Esophagus muscularis mucosa (tissue), 4 donors: ENCODE results near the gene TRPM6. TPM values are rescaled to one million over a fixed set of nuclear protein-coding genes. Genes with fewer than 3 reads are reported as not detected.

Experiments
- DNase-seq: peaks from one replicate; pipeline ENCODE4 v3.0.0-alpha.2; 2017; ENCODE audit errors: extremely low spot score
- H3K27ac ChIP-seq, 4 donors: fragments of 200-600 bp; sonication (generic); replicated peaks in 1 of 4; 1 replicate in 3 of 4; 2 replicates in 1 of 4; pipeline ENCODE4 v1.5.1; 2016 to 2019; ENCODE audit warnings: mild to moderate bottlenecking in 1 of 4
- H3K27me3 ChIP-seq, 4 donors: fragments of 200-600 bp; sonication (generic); one replicate each; pipeline versions ENCODE4 v1.5.1 to v1.6.0; 2016 to 2019
- H3K36me3 ChIP-seq, 4 donors: fragments of 200-600 bp; sonication (generic); one replicate each; pipeline ENCODE4 v1.5.1; 2016 to 2019
- H3K4me1 ChIP-seq, 4 donors: fragments of 200-600 bp; sonication (generic); one replicate each; pipeline ENCODE4 v1.5.1; 2016 to 2019
- H3K4me3 ChIP-seq, 4 donors: fragments of 200-600 bp; sonication (generic); 1 replicate in 2 of 4; 2 replicates in 2 of 4; pipeline ENCODE4 v1.5.1; 2016 to 2019; ENCODE audit warnings: mild to moderate bottlenecking in 4 of 4, moderate library complexity in 1 of 4
- H3K9me3 ChIP-seq, 4 donors: fragments of 200-600 bp; sonication (generic); 1 replicate in 3 of 4; 2 replicates in 1 of 4; pipeline ENCODE4 v1.5.1; 2016 to 2019
- EP300 ChIP-seq: sonication (generic); formaldehyde crosslinking; IDR thresholded peaks from one replicate; pipeline ENCODE4 v1.6.1; 2017; ENCODE audit warnings: antibody characterized with exemption
- POLR2A ChIP-seq: fragments of 450-650 bp; IDR thresholded peaks from one replicate; pipeline ENCODE4 v1.6.1; 2017; ENCODE audit warnings: antibody characterized with exemption, moderate library complexity, mild to moderate bottlenecking, low read depth
- POLR2AphosphoS5 ChIP-seq, 2 donors: sonication (generic); formaldehyde crosslinking; IDR thresholded peaks; one replicate each; pipeline ENCODE4 v1.6.1; 2017; ENCODE audit warnings: antibody characterized with exemption in 2 of 2
- WGBS: methylation state at CpG from one replicate; pipeline ENCODE4 v1.1.5; 2018; 5-methylcytosine and 5-hydroxymethylcytosine counted together
- intact Hi-C: fragments of 100-400 bp; cut with DNase I; formaldehyde crosslinking; loops from one replicate; pipeline ENCODE4 v1.15.1; 2023
- total RNA-seq, 4 donors: library from RNA; depleted of rRNA; stranded (reverse); fragments of >200 nt; gene quantifications; one replicate each; pipeline versions ENCODE4 v1.1.0 to v1.2.1, GENCODE V29; 2016
- TF ChIP-seq, protein P1 (sequence below), 3 experiments: fragments of 200-600 bp in 2 of 3; fragments of 450-650 bp in 1 of 3; sonication (generic) in 2 of 3; IDR thresholded peaks; one replicate each; pipeline ENCODE4 v1.5.1; 2017 to 2019; ENCODE audit warnings: antibody characterized with exemption in 3 of 3, mild to moderate bottlenecking in 2 of 3, moderate library complexity in 1 of 3

TRPM6 gene
- total RNA-seq, 4 donors from 2014 or later = 0.52 to 1.8 (median 1.2) TPM

DNA sequence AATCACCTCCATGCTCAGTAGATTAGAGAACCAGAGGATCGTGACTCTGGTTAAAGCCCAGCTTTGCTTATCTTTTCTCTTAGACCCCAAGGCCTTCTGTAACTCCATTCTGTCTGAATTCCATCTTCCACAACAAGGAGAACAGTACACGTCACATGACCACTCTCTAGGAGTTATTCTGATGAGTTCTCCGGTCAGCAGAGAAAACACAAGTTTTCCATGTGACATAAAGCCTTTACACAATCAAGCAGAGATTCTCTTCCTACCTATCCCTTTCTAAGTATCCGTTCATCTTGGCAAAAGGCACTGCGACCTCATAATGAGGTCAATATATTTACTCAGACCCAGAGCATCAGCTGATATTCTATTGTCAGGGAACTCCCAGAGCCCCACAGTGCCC, 112.3 kb downstream of the TRPM6 start:
- Histone ChIP-seq H3K4me3 (no peak overlapping the region), H3K27ac (no peak overlapping the region), H3K27me3 (peaks cover 0 to 17% (median 0%) of the 10 kb centered on the region in 4 donors), H3K36me3 (no peaks in the 10 kb centered on the region), H3K4me1 (peaks cover 0 to 4% (median 0%) of the 10 kb centered on the region in 4 donors), H3K9me3 (no peaks in the 10 kb centered on the region)
- TF ChIP-seq POLR2A = no peak
- TF ChIP-seq EP300 = no peak
- TF ChIP-seq, protein P1, sequence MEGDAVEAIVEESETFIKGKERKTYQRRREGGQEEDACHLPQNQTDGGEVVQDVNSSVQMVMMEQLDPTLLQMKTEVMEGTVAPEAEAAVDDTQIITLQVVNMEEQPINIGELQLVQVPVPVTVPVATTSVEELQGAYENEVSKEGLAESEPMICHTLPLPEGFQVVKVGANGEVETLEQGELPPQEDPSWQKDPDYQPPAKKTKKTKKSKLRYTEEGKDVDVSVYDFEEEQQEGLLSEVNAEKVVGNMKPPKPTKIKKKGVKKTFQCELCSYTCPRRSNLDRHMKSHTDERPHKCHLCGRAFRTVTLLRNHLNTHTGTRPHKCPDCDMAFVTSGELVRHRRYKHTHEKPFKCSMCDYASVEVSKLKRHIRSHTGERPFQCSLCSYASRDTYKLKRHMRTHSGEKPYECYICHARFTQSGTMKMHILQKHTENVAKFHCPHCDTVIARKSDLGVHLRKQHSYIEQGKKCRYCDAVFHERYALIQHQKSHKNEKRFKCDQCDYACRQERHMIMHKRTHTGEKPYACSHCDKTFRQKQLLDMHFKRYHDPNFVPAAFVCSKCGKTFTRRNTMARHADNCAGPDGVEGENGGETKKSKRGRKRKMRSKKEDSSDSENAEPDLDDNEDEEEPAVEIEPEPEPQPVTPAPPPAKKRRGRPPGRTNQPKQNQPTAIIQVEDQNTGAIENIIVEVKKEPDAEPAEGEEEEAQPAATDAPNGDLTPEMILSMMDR (IDR thresholded peaks at IDR 0.05) = no peak
- TF ChIP-seq POLR2AphosphoS5 (IDR thresholded peaks at IDR 0.05) = no peak
- 71% methylated on average over 5 of the region's 5 CpGs for WGBS
- intact Hi-C loops = loop anchor here (1.0 to 5.0 kb wide), 2 partner anchors 227 to 302 kb away; no protein-coding TSS in a partner anchor
- no peak for DNase-seq

DNA sequence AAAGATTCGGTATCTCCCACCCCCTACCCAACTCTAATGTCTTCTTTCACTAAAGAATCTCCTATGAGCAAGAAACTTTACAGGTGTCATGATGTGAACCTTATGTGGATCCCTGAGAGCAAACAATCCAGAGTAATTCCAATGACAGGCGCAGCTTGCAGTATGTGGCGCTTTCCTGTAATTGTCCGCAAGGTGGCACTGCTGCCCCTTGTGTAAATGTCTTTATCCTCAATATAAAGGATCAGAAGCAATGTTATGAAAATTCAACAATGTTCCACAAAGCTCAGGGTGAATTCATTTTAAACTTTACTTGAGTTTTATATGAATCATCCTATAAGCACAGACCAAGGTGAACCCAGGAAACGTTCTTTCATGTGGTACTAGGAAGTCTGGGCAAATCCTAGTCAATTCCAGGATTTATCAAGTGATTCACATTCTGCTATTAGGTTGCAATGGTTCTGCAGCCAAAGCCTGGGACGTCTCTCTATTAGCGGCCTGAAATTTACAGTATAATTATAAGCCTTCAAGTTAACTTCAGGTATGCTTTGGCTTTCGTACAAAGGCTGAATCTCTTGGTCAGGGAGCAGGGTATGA, 113.7 kb downstream of the TRPM6 start:
- TF ChIP-seq POLR2A = no peak
- TF ChIP-seq POLR2AphosphoS5 (IDR thresholded peaks at IDR 0.05) = no peak
- no peak for TF ChIP-seq EP300
- TF ChIP-seq, protein P1 (IDR thresholded peaks at IDR 0.05) = peak; percentile 79 to 92 (median 86)

DNA sequence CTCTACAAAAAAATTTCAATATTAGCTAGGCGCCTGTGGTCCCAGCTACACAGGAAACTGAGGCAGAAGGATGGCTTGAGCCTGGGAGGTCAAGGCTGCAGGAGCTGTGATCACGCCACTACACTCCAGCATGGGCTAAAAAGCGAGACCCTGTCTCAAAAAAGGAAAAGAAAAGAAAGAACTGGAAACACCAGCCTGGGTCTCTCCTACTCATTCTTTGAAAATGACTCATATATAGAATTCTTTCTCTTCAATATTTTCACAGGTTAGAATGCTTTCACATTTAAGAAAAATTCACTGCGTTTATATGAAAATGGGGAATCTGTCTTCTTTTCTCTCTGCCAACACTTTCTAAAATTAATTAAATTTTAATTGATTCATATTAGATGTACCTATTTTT, 115.6 kb downstream of the TRPM6 start:
- Histone ChIP-seq H3K4me3 (no peak overlapping the region), H3K9me3 (no peaks in the 10 kb centered on the region), H3K4me1 (peaks cover 0 to 3% (median 0%) of the 10 kb centered on the region in 4 donors), H3K27ac (no peak overlapping the region), H3K27me3 (peaks cover 0 to 25% (median 0%) of the 10 kb centered on the region in 4 donors), H3K36me3 (no peaks in the 10 kb centered on the region)
- TF ChIP-seq POLR2A (no peak), POLR2AphosphoS5 (IDR thresholded peaks at IDR 0.05) (no peak), EP300 (no peak)
- TF ChIP-seq, protein P1 (IDR thresholded peaks at IDR 0.05) = no peak
- intact Hi-C loops = no loop called here
- 87% methylated on average over 4 of the region's 4 CpGs for WGBS
- DNase-seq = no peak

More for the DNA sequence above, 113.7 kb downstream of the TRPM6 start:
- intact Hi-C loops = no loop called here
- peaks cover 0 to 4% (median 0%) of the 10 kb centered on the region in 4 donors for H3K4me1 ChIP-seq
- H3K4me3 ChIP-seq = no peak overlapping the region
- H3K27ac ChIP-seq = no peak overlapping the region
- peaks cover 0 to 25% (median 0%) of the 10 kb centered on the region in 4 donors for H3K27me3 ChIP-seq
- DNase-seq = no peak
- H3K9me3 ChIP-seq = no peaks in the 10 kb centered on the region
- no peaks in the 10 kb centered on the region for H3K36me3 ChIP-seq
- 26% methylated on average over 8 of the region's 8 CpGs for WGBS

DNA sequence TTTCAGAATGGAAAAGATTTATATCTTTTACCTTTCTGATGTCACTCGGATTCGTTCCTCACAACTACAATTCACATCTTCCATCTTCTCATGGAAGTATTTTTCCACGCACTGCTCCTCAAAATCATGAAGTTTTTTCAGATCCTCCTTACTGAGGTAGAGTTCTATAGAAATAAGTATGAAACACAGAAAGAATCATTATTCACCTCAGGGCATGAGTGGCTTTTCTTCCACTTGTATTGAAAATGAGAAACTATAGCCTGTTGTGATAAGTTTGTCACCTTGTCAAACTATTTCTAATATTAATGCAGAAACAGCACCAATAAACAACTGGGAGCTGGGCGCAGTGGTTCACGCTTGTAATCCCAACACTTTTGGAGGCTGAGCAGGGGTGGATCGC, 116.0 kb downstream of the TRPM6 start:
- intact Hi-C loops = no loop called here
- Histone ChIP-seq H3K36me3 (no peaks in the 10 kb centered on the region), H3K4me3 (no peak overlapping the region), H3K27me3 (peaks cover 0 to 25% (median 0%) of the 10 kb centered on the region in 4 donors), H3K27ac (no peak overlapping the region), H3K9me3 (no peaks in the 10 kb centered on the region), H3K4me1 (no peaks in the 10 kb centered on the region)
- TF ChIP-seq, protein P1 (IDR thresholded peaks at IDR 0.05) = no peak
- TF ChIP-seq POLR2A (no peak), EP300 (no peak), POLR2AphosphoS5 (IDR thresholded peaks at IDR 0.05) (no peak)
- 86% methylated on average over 6 of the region's 6 CpGs for WGBS
- no peak for DNase-seq

DNA sequence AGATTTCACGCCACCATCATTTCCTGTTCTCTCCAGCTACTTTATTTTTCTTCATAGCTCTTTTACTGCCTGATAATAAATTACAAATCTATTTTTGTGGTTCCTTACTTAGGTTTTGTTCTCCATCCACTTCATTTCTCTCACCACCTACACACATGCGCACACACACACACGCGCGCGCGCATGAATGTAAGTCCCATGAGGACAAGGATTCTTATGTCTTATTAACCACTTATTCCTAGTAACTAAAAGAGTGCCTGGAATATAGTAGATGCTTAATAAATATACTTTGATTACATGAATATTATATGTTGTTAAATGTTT, 116.5 kb downstream of the TRPM6 start:
- no peak overlapping the region for H3K4me3 ChIP-seq
- no peaks in the 10 kb centered on the region for H3K9me3 ChIP-seq
- intact Hi-C loops = no loop called here
- H3K27ac ChIP-seq = no peak overlapping the region
- H3K36me3 ChIP-seq = no peaks in the 10 kb centered on the region
- peaks cover 0 to 25% (median 0%) of the 10 kb centered on the region in 4 donors for H3K27me3 ChIP-seq
- H3K4me1 ChIP-seq = no peaks in the 10 kb centered on the region
- 92% methylated on average over 7 of the region's 7 CpGs for WGBS
- TF ChIP-seq, protein P1 (IDR thresholded peaks at IDR 0.05) = no peak
- no peak for TF ChIP-seq EP300
- TF ChIP-seq POLR2A = no peak
- TF ChIP-seq POLR2AphosphoS5 (IDR thresholded peaks at IDR 0.05) = no peak
- DNase-seq = no peak
